WI38 (cell line): ENCODE measurements around the gene NDNF.
A peak's percentile ranks its signal among the peaks of the same experiment; 100 is the strongest.

Source experiments
- H3K4me3 ChIP-seq: 2 replicates; pipeline ENCODE4 v1.5.1; 2011; ENCODE audit warnings: low read depth, mild to moderate bottlenecking, control low read depth, low read length
- TF ChIP-seq, protein P1 (sequence below): IDR thresholded peaks from 2 replicates; pipeline ENCODE4 v1.5.1; 2012; ENCODE audit warnings: low read depth, mild to moderate bottlenecking, control low read depth, low read length

NDNF gene

DNA sequence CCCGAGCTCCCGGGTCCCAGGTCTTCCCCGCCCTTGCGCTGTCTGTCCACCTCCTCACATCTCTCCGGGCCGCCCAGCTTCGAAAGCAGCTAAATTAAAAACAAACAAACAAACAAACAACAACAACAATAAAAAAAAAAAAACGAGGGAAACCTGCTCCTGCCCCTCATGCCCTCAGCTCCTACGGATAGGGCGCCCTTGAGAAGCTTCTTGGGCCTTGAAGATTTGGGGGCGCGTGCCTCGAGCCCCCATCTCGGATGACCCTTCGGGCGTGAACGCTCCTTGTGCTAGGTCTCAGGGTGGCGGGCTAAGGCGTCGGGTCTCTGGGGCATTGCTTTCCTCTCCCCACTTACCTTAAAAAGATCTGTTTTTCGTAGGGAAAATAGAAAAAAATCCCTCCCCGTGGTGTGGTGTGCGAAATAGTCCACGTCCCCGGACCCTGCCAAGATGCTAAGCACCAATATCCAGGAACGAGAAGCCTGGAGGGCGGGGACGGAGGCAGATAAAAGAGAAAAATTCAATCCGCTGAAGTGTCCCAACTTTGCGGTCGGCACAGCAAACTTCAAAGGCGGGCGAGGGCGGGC, 603 bp downstream of the NDNF start:
- TF ChIP-seq, protein P1, sequence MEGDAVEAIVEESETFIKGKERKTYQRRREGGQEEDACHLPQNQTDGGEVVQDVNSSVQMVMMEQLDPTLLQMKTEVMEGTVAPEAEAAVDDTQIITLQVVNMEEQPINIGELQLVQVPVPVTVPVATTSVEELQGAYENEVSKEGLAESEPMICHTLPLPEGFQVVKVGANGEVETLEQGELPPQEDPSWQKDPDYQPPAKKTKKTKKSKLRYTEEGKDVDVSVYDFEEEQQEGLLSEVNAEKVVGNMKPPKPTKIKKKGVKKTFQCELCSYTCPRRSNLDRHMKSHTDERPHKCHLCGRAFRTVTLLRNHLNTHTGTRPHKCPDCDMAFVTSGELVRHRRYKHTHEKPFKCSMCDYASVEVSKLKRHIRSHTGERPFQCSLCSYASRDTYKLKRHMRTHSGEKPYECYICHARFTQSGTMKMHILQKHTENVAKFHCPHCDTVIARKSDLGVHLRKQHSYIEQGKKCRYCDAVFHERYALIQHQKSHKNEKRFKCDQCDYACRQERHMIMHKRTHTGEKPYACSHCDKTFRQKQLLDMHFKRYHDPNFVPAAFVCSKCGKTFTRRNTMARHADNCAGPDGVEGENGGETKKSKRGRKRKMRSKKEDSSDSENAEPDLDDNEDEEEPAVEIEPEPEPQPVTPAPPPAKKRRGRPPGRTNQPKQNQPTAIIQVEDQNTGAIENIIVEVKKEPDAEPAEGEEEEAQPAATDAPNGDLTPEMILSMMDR = no peak
- H3K4me3 ChIP-seq = peak overlapping the region; percentile 52

DNA sequence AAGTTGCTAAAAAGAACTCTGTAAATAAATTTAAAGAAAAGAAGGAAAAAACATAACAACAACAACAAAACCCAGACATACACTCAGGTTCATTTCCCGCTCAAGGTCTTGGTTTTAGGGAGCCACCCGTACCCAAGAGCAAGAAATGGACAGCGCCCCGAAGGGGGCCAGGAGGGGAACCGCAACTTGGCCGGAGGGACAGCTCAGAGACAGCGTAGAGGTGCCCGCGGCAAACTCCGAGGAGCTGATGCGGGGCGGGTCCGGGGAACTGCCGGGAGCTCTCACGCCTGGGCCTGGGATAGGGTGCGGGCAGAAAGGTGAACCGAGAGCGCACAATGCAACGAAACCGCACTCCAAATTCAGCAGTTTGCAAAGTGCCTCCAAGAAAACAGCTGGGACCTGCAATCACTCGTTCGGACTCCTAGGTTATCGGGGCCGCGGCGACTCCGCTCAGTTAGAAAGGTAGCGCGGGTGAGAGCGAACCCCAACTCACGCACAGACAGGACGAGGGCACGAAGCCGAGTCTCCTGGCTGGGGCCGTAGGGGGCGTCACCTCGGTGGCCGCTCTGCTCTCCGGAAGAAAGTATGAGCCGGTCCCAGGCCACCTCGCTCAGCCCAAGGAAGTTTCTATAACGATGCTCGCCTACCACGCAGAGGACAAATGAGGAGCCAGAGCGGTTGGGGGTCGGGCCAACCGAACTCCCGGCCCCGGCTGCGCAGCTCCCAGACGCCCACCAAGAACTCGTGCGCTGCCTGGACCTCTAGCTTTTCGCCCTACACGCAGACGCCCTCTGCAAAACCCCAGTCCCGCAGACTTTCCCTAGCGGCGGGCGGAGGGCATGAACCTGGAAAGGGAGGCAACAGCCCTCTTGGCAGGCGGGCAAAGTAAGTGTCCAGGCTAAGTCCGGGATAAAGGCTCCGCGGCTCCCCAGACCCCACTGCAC, 1.4 kb downstream of the NDNF start:
- TF ChIP-seq, protein P1 = peak; percentile 30; the same call in 1 of the 2 replicates
- H3K4me3 ChIP-seq = peak overlapping the region; percentile 52

- TF ChIP-seq, protein P1 = no peak
- no peak overlapping the region for H3K4me3 ChIP-seq
Observed at GRCh38 chr4:121070274-121070673, 2.1 kb downstream of the NDNF start.

GRCh38 chr4:121069430-121069829, 2.9 kb downstream of the NDNF start:
- TF ChIP-seq, protein P1 = no peak
- no peak overlapping the region for H3K4me3 ChIP-seq

DNA sequence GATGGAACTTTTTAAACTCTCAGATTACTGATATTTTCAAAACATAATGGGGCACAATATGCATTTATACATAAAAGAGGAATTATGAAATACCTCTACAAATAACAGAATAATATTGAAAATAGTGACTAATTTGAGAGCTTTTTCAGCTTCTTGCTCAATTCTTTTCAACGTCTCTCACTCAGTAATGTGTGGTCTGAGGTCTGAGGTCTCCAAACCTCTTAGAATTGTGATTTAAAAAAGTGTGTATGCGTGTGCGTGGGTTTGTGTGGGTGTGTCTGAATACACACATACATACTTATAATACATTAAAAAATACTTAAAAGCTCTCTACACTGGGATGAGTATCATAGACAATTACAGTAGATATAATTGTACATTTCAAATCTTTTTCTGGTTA, 7.9 kb downstream of the NDNF start:
- TF ChIP-seq, protein P1 = no peak
- no peak overlapping the region for H3K4me3 ChIP-seq

DNA sequence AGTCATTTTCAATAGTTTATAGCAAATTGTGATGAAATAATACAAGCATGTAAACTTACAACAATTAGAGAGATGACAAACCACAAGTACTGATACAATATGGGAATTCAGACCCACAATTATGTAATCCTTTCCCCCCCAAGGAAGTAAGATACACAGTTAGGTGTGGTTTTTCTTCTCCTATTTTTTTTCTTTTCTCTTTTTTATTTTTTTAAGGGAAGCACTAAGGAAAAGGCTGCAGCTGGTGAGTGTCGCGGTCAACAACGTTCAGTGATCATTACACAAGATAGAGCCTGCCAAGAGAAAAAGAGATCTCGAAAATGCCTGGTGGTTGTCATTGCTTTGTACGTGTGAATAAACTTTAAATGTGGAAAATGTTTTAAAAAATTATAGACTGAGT, 9.8 kb downstream of the NDNF start:
- TF ChIP-seq, protein P1 = no peak

GRCh38 chr4:121061861-121062260, 10.5 kb downstream of the NDNF start:
- H3K4me3 ChIP-seq = no peak overlapping the region
- TF ChIP-seq, protein P1 = no peak

More for the DNA sequence above, 9.8 kb downstream of the NDNF start:
- H3K4me3 ChIP-seq = no peak overlapping the region
